GM21825 (cell line): ENCODE results near the gene SMAD3.

Experiments used
- ATAC-seq: cut with Tn5 transposase; IDR thresholded peaks from one replicate; pipeline ENCODE4 v1.9.1; 2021; ENCODE audit warnings: mild to moderate bottlenecking, moderate library complexity; ENCODE audit not compliant: unreplicated experiment

Gene SMAD3

GRCh38 chr15:67224889-67225288 is 159.5 kb downstream of the SMAD3 start:
- ATAC-seq, result no peak

- ATAC-seq, result no peak
Measured at GRCh38 chr15:67225336-67225735, 159.9 kb downstream of the SMAD3 start.

GRCh38 chr15:67227431-67227830 is 162.0 kb downstream of the SMAD3 start:
- no peak for ATAC-seq

- ATAC-seq, result no peak
Measured at GRCh38 chr15:67227846-67228245, 162.4 kb downstream of the SMAD3 start.

- ATAC-seq, result no peak
Measured at GRCh38 chr15:67228286-67228685, 162.9 kb downstream of the SMAD3 start.

- ATAC-seq, result no peak
Measured at GRCh38 chr15:67230504-67230903, 165.1 kb downstream of the SMAD3 start.

- no peak for ATAC-seq
Measured at GRCh38 chr15:67232591-67232990, 167.2 kb downstream of the SMAD3 start.

GRCh38 chr15:67240235-67241131 is 175.1 kb downstream of the SMAD3 start:
- no peak for ATAC-seq

- ATAC-seq, result peak; percentile 84
Measured at GRCh38 chr15:67241132-67241855, 175.9 kb downstream of the SMAD3 start.

- no peak for ATAC-seq
Measured at GRCh38 chr15:67242708-67243111, 177.3 kb downstream of the SMAD3 start.
